GM06990 (cell line): ENCODE data around the gene SLC2A11.
"Not testable (repeated sequence)": the region's sequence is repeated elsewhere in the genome, so short reads cannot be mapped to it uniquely, and the experiment has no call there.

Experiments used
- DNase-seq: peaks from one replicate; pipeline ENCODE4 v3.0.0-alpha.2; 2011; ENCODE audit not compliant: insufficient read length; ENCODE audit errors: extremely low read depth
- H3K27me3 ChIP-seq: replicated peaks from 2 replicates; pipeline ENCODE4 v1.6.0; 2011; ENCODE audit warnings: low read length; ENCODE audit not compliant: control insufficient read depth, insufficient read depth
- H3K36me3 ChIP-seq: 2 replicates; pipeline ENCODE4 v1.5.1; 2011; ENCODE audit warnings: low read length; ENCODE audit not compliant: control insufficient read depth, insufficient read depth
- H3K4me3 ChIP-seq: replicated peaks from 2 replicates; pipeline ENCODE4 v1.5.1; 2011; ENCODE audit warnings: low read depth, mild to moderate bottlenecking, control low read depth, low read length
- TF ChIP-seq, protein P1 (sequence below): IDR thresholded peaks from 2 replicates; pipeline ENCODE4 v1.5.1; 2011; ENCODE audit warnings: low read length, control low read depth, mild to moderate bottlenecking, inconsistent platforms; ENCODE audit not compliant: insufficient read depth, poor library complexity, severe bottlenecking

The SLC2A11 gene

DNA sequence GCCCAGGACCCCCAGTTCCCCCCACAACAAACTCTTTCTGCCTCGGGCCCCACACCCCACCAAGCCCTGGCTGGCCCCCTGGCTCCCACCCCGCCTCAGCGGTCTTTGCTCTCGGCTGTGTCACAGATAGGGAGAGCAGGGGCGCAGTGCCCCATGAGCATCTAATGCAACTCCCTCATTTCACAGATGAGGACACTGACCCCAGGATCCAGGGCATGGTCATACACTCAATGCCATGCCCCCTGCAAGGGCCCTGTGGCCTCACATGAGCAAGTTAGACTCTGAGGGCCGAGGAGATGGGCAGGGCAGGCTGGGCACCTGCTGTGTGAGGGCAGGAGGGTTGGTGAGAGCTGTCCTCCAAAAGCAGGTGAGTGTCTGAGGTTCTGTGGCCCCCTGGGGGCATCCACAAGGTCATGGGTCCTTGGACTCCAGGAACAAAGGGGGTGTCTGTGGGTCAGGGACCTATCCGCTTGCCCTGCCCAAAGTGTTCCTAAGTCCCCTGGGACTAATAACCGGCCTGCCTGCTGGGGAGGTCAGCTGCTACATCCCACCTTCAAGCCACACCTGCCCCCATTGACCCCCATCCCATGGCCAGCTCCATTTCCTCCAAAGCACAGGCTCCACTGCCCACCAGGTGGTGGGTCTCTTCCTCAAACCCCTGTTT lies 39.0 kb downstream of the SLC2A11 start:
- peaks cover 14% of the 10 kb centered on the region for H3K36me3 ChIP-seq
- no peak overlapping the region for H3K4me3 ChIP-seq
- TF ChIP-seq, protein P1, sequence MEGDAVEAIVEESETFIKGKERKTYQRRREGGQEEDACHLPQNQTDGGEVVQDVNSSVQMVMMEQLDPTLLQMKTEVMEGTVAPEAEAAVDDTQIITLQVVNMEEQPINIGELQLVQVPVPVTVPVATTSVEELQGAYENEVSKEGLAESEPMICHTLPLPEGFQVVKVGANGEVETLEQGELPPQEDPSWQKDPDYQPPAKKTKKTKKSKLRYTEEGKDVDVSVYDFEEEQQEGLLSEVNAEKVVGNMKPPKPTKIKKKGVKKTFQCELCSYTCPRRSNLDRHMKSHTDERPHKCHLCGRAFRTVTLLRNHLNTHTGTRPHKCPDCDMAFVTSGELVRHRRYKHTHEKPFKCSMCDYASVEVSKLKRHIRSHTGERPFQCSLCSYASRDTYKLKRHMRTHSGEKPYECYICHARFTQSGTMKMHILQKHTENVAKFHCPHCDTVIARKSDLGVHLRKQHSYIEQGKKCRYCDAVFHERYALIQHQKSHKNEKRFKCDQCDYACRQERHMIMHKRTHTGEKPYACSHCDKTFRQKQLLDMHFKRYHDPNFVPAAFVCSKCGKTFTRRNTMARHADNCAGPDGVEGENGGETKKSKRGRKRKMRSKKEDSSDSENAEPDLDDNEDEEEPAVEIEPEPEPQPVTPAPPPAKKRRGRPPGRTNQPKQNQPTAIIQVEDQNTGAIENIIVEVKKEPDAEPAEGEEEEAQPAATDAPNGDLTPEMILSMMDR, result no peak
- no peak for DNase-seq
- no peaks in the 10 kb centered on the region for H3K27me3 ChIP-seq

DNA sequence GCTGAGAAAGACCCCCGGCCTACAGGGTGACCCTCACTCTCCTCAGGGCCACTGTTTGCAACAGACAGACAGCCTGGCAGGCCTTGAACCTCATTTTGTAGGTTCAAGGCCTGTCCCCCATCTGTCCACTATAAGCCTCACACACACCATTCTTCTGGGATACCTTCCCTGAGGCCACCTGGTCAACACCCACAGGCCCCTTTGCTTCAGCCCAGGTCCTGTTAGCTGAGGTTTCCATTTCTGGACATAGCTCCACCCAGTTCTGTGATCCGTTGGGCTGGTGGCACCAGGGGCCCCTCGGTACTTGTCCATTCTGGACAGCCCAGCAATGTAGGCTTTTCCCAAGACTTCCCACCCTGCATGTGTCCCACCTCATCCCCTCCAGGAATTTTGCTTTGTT lies 39.6 kb downstream of the SLC2A11 start:
- no peak for DNase-seq
- Histone ChIP-seq H3K4me3 (no peak overlapping the region), H3K36me3 (peaks cover 14% of the 10 kb centered on the region), H3K27me3 (no peaks in the 10 kb centered on the region)
- TF ChIP-seq, protein P1, result no peak

DNA sequence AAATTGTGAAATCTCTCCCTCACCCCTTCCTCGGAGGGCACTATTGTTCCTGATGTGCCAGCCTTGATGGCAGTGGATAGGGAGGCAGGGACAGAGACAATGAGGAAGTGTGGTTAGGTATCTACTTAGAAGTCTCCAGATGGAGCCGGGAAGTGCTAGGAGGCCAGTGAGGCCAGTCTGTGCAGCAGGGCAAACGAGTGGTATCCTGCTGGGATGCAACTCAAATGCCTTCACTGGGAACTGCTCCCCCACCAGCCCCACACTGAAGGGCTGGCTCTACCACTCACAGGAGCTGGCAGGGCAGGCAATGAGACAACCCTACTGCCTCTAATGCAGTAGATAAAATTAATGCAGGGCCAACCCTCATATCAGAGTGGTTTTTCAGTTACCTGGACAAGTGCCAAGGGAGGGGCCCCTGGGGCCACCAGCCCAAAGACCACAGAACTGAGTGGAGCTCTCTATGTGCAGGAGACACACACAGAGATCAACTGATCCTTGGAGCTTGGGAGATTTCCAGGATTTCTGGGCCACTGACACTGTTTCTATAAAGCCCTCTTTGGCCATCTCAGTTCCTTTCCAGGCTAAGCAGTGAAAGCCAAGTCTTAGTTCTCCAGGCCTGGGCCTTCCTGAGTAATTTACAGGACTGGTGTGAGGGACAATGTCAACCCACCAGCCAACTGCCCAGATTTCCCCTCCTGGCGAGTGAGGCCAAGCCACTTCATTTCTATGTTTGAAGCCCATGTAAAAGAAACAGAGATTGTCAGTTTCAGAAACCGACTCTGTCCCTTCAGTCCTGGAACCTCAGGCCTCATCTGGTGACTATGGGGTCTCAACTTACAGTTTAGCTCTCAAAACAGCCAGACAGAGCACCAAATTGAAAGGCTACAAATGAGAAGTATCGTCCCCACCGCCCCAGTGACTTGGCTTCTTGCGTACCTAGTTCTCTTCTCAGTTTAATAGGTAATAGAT lies 40.6 kb downstream of the SLC2A11 start:
- no peak for DNase-seq
- H3K36me3 ChIP-seq, result peaks cover 14% of the 10 kb centered on the region

DNA sequence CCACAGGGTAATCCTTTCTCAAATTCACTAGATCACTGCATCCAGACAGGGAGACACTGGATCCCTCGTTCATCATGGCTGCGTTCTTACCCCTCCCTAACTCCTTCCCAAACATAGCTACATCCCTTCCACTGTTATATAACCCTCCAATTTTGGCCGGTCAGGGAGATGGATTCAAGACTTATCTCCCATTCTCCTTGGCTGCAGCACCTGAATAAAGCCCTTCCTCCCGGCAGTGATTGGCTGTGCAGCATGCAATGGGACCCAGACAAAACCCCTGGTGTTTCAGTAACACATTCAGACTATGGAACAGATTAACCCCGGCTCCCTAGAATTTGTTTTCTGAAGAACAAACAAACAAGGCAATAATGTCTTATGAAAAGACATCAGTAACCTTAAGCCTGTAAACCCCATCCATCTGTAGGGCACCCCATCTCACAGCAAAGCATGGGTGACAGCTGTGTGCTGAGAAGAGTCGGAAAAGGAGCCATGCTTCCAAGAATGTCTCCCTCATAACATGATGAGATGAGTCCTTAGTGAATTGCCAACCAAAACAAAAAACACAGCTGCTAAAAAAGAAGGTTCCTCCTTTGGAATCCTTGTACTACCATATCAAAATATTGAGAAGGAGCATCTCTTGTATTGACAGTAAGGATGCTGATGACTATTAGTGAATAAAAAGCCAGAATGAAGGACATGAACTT lies 41.5 kb downstream of the SLC2A11 start:
- peaks cover 14% of the 10 kb centered on the region for H3K36me3 ChIP-seq
- H3K27me3 ChIP-seq, result no peaks in the 10 kb centered on the region
- TF ChIP-seq, protein P1, result no peak
- DNase-seq, result no peak
- no peak overlapping the region for H3K4me3 ChIP-seq

More for the DNA sequence above, 40.6 kb downstream of the SLC2A11 start:
- TF ChIP-seq, protein P1, result no peak
- Histone ChIP-seq H3K27me3 (no peaks in the 10 kb centered on the region), H3K4me3 (no peak overlapping the region)

DNA sequence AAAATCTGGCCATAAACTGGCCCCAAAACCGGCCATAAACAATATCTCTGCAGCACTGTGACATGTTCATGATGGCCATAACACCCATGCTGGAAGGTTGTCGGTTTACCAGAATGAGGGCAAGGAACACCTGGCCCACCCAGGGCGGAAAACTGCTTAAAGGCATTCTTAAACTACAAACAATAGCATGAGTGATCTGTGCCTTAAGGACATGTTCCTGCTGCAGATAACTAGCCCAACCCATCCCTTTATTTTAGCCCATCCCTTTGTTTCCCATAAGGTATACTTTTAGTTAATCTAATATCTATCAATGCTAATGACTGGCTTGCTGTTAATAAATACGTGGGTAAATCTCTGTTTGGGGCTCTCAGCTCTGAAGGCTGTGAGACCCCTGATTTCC lies 42.6 kb downstream of the SLC2A11 start:
- not testable (repeated sequence) for H3K4me3 ChIP-seq, DNase-seq, H3K27me3 ChIP-seq
- H3K36me3 ChIP-seq, result peaks cover 14% of the 10 kb centered on the region
